ENCODE data around the gene MGARP. TPM values are rescaled to one million over a fixed set of nuclear protein-coding genes. Genes with fewer than 3 reads are reported as not detected.

Gene MGARP
- total RNA-seq, 4 donors from 2014 or later: 0.65 TPM; not detected in 3

DNA sequence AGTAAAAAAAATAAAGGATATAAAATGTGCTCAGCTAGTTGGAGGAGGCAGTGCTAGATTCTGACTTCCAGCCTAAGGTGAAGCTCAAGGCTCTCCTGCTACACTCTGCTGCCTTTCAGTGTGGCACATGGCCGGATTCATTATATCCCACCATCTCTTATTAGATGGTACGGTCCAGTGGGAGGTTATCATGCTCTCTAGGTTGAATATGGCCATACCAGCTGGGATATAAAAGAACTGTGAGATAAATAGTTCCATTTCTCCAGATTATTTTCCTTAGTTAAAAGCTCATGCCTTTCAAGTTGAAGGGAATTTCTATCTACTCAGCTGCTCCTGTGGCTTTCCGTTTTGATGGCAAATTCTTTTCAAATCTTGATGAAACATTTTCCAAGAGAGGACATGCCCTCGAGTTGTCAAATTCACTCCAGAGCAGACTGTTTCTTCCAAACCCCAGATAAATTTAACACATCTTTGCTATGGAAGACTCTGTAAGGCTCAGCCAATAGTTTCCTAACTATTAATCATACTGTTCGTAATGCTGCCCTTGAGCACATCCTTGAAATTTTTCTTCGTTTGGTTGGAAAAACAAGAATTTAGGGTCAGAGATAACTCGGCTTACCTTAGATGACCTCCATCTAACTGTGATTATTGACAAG lies 2.2 kb upstream of the MGARP start:
- TF ChIP-seq, protein P1, sequence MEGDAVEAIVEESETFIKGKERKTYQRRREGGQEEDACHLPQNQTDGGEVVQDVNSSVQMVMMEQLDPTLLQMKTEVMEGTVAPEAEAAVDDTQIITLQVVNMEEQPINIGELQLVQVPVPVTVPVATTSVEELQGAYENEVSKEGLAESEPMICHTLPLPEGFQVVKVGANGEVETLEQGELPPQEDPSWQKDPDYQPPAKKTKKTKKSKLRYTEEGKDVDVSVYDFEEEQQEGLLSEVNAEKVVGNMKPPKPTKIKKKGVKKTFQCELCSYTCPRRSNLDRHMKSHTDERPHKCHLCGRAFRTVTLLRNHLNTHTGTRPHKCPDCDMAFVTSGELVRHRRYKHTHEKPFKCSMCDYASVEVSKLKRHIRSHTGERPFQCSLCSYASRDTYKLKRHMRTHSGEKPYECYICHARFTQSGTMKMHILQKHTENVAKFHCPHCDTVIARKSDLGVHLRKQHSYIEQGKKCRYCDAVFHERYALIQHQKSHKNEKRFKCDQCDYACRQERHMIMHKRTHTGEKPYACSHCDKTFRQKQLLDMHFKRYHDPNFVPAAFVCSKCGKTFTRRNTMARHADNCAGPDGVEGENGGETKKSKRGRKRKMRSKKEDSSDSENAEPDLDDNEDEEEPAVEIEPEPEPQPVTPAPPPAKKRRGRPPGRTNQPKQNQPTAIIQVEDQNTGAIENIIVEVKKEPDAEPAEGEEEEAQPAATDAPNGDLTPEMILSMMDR (IDR thresholded peaks at IDR 0.05; ENCODE audit: low read depth): no peak

DNA sequence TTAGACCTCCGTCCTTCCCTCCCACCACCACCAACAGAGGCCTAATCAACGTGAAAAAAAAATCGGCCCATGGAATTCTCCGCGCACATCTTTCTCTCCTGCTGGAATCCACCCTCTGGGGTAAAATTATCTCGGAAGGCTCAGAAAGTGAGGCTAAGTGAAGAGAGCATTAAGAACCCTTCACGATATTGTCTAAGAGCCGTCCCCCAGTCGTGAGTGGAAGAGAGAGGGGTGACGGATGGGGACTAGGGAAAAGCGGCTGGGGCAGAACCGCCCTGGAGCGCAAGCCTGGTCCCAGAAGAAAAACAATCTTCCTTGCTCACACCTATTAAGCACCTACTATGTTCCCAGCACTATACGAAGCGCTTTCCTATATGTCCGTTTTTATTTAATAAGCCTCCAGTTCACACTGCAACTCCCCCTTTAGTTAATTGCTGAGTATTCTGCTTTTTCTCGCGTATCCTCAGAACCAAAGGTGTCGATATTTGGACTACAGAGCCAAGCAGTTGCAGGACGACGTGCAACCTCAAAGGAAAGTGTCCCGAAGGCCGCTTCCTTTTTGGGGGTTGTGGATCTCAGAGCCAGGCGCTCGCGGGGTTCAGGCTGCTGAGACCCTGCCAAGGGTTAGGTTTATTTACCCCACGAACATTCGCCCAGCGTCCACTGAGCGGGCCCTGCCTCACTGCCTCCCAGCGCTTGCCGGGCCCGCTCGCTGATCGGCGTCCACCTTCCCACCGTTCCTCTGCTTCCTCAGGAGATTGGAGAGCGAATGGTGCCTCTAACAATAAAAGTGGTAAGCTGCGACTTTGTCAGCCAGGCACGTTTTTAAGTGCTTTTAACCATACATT lies 889 bp downstream of the MGARP start:
- TF ChIP-seq, protein P1 (IDR thresholded peaks at IDR 0.05; ENCODE audit: low read depth): no peak

DNA sequence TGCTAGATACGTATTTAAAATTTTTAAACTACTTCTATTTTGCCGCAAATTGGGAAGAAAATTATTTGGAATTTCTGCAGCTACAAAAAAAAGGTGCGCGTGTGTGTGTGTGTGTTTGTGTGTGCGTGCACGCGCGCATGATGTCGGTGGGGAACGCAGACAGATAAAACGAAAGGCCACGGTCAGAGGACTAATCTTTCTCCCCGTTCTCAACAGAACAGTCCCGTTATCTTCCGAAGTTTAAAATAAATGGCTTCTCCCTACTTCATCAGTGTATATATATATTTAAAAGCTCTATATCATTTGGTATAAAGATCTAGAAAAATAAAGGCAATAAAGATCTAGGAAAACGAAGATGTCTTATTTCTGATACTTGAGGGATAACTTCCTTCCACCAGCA lies 1.5 kb downstream of the MGARP start:
- TF ChIP-seq, protein P1 (IDR thresholded peaks at IDR 0.05; ENCODE audit: low read depth): no peak

DNA sequence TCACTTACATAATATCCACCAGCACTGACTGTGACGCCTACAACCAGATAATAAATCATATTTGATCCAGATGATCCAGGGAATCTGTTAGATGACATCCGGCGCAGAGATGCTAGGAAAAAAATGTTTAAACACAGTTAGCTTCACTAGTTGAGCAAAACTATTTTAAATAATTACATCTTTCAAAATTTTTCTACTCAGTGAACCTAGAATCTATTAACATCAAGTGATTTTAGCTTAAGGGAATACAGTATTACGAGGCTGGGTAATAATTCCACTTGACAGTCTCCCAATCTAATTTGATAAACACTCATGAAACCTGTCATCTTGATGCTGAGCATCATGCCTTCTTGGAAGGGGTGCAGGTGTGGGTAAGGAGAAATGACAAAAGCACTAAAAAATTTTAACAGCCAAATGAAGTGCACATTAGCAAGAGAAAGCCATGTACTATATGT lies 4.7 kb downstream of the MGARP start:
- TF ChIP-seq, protein P1 (IDR thresholded peaks at IDR 0.05; ENCODE audit: low read depth): no peak

DNA sequence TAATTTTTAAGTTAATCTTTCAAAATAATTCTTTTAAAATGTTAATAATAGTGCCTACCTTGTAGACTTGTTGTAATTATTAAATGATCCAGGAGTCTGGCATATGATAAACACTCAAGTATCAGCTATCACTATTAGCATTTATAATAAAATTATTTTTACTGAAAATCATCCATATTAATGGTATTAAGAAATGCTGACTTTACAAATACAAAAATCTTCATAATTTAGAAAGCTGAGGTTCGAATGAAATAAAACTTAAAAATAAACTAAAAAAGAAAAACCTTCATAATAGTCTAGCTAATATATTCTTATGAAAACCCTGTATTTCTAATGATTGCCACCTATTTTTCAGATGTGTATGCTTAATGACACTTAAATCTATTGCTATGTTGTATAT lies 5.2 kb downstream of the MGARP start:
- TF ChIP-seq, protein P1 (IDR thresholded peaks at IDR 0.05; ENCODE audit: low read depth): no peak

DNA sequence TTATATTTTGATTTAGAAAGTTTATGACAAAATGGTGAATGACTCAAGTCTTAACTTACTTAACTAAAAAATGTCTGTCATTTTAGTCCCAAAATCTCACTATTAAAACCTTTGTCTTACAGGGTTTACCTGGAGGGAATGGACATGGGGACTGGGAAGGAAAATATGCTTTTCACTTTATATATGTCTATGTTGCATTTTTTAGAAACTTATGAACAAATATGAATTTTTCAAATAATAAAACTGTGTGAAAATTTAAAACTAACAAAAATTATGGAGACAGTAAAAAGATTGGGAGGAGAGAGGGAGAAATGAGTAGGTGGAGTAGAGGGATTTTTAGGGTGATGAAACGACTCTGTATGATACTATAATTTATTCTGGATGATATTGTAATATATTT lies 6.2 kb downstream of the MGARP start:
- TF ChIP-seq, protein P1 (IDR thresholded peaks at IDR 0.05; ENCODE audit: low read depth): no peak

DNA sequence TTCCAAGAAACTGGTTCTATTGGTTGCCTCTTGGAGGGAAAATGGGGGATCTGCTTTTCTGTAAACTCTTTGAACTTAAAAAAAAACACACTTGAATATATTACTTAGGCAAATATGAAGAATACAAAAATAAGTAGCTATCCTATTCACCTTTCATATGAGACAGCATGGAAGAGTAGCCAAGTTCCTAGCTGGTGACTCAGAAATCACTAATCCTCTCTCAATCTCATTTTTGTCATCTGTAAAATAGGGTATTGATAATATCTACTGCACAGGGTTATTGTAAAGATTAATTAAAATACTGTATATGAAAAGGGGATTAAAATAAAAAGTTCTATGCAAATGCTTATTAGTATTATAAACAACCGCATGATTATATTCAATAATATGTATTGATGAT lies 12.7 kb downstream of the MGARP start:
- TF ChIP-seq, protein P1 (IDR thresholded peaks at IDR 0.05; ENCODE audit: low read depth): no peak

All from subcutaneous adipose tissue (tissue), 4 donors.